Measurements from ENCODE around the gene KCNIP4.

DNA sequence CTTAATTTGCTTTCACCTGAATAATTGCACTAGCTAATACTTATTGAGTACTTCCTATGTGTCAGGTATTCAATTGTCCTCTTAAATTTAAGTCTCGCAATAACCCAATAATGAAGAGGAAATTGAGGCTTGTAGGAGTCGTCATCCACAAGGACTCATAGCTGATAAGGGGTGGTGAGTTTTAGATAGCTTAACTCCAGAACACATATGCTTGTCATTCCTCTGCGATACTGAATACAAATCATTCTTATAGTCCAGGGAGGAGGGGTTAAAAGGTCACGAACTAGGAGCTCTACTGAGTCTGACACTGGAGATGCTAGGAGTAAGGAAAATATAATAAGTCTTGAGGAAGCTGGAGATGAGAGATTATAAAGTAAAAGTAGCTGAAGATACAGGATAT is 1249.8 kb downstream of the KCNIP4 start:
- no peak for TF ChIP-seq EZH2 (IDR thresholded peaks at IDR 0.05)
- no peak for TF ChIP-seq POLR2AphosphoS5 (IDR thresholded peaks at IDR 0.05; ENCODE audit: borderline replicate concordance, low read depth, low read length)
